DOHH2 (cell line): ENCODE results near the gene METTL23.

ENCODE experiments used
- CTCF ChIP-seq: fragments of 200-600 bp; sonication (generic); IDR thresholded peaks from one replicate; pipeline ENCODE4 v1.5.1; 2014; ENCODE audit warnings: antibody characterized with exemption, mild to moderate bottlenecking, low read depth, low read length; ENCODE audit not compliant: poor library complexity, severe bottlenecking
- EZH2phosphoT487 ChIP-seq: fragments of 200-600 bp; sonication (generic); IDR thresholded peaks from 2 replicates; pipeline ENCODE4 v1.6.1; 2017; ENCODE audit warnings: borderline replicate concordance, mild to moderate bottlenecking, antibody characterized with exemption, low read length, moderate library complexity, mixed read lengths

GRCh38 chr17:76684756-76685155 is 41.9 kb upstream of the METTL23 start:
- TF ChIP-seq CTCF = no peak
- TF ChIP-seq EZH2phosphoT487 = no peak
